CD4-positive, alpha-beta memory T cell (primary cell): ENCODE results near the gene FXYD5. TPM values are rescaled to one million over a fixed set of nuclear protein-coding genes. Genes with fewer than 3 reads are reported as not detected.

Experiments used
- CTCF ChIA-PET: fragments of 350-600 bp; sonication (Branson Sonifier 250); formaldehyde crosslinking; loops from one replicate; lab custom pipeline; 2021; ENCODE audit warnings: inconsistent platforms; ENCODE audit not compliant: partially characterized antibody; lab: Charles Lee
- POLR2A ChIA-PET: fragments of 350-600 bp; sonication (Branson Sonifier 250); formaldehyde crosslinking; loops from one replicate; lab custom pipeline; 2021; ENCODE audit not compliant: partially characterized antibody; lab: Charles Lee
- DNase-seq, 5 donors: peaks; one replicate each; pipeline versions ENCODE4 v3.0.0 to v3.0.0-alpha.2; 2020 to 2022; ENCODE audit warnings: mixed read lengths in 1 of 5
- H3K27ac ChIP-seq: one replicate; pipeline ENCODE4 v1.7.0; 2013; ENCODE audit warnings: low read depth, low read length
- H3K27me3 ChIP-seq: 2 replicates; pipeline ENCODE4 v1.7.0; 2013; ENCODE audit warnings: mild to moderate bottlenecking, low read length, moderate library complexity; ENCODE audit not compliant: insufficient read depth
- H3K36me3 ChIP-seq: 2 replicates; pipeline ENCODE4 v1.7.0; 2013; ENCODE audit warnings: mild to moderate bottlenecking, low read length, moderate library complexity; ENCODE audit not compliant: insufficient read depth
- H3K4me1 ChIP-seq: 2 replicates; pipeline ENCODE4 v1.7.0; 2013; ENCODE audit warnings: mild to moderate bottlenecking, low read length, moderate library complexity; ENCODE audit not compliant: insufficient read depth
- H3K4me3 ChIP-seq, 2 donors: one replicate each; pipeline ENCODE4 v1.7.0; 2013; ENCODE audit warnings: low read length in 2 of 2, mild to moderate bottlenecking in 1 of 2
- H3K9me3 ChIP-seq, 2 donors: one replicate each; pipeline ENCODE4 v1.7.0; 2013; ENCODE audit warnings: low read length in 2 of 2, control low read depth in 1 of 2; ENCODE audit not compliant: control insufficient read depth in 1 of 2
- H3K27ac Mint-ChIP-seq, 7 donors: one replicate each; pipeline ENCODE4 v1.8.0; 2020 to 2021; ENCODE audit warnings: mixed read lengths in 7 of 7, mild to moderate bottlenecking in 6 of 7, inconsistent platforms in 3 of 7, moderate library complexity in 3 of 7
- H3K27me3 Mint-ChIP-seq, 2 donors: one replicate each; pipeline ENCODE4 v1.8.0; 2020 to 2021; ENCODE audit warnings: mixed read lengths in 2 of 2
- H3K36me3 Mint-ChIP-seq, 2 donors: one replicate each; pipeline ENCODE4 v1.8.0; 2020 to 2021; ENCODE audit warnings: mixed read lengths in 2 of 2, inconsistent platforms in 1 of 2, mild to moderate bottlenecking in 1 of 2
- H3K4me1 Mint-ChIP-seq, 4 donors: one replicate each; pipeline ENCODE4 v1.8.0; 2020 to 2021; ENCODE audit warnings: mixed read lengths in 4 of 4, mild to moderate bottlenecking in 1 of 4
- H3K4me3 Mint-ChIP-seq, 8 donors: one replicate each; pipeline ENCODE4 v1.8.0; 2020 to 2021; ENCODE audit warnings: mixed read lengths in 8 of 8, mild to moderate bottlenecking in 7 of 8, moderate library complexity in 6 of 8, inconsistent platforms in 3 of 8
- H3K9me3 Mint-ChIP-seq, 8 donors: one replicate each; pipeline ENCODE4 v1.8.0; 2020 to 2021; ENCODE audit warnings: mixed read lengths in 8 of 8, mild to moderate bottlenecking in 5 of 8, inconsistent platforms in 3 of 8, moderate library complexity in 1 of 8
- intact Hi-C: fragments of 100-400 bp; cut with micrococcal nuclease; formaldehyde crosslinking; loops from one replicate; pipeline ENCODE4 v1.15.1; 2023
- polyA plus RNA-seq, 2 donors: library from polyadenylated mRNA; unstranded; fragments of 300-500 nt; fragmentation: Illumina TruSeq; gene quantifications; one replicate each; pipeline ENCODE4 v1.2.3, GENCODE V29; 2021
- total RNA-seq, 2 experiments: library from RNA; stranded (reverse); gene quantifications; one replicate each; pipeline ENCODE4 v1.2.3, GENCODE V29; 2021

The FXYD5 gene
- total and polyA plus RNA-seq, 4 experiments from 2014 or later = 452 to 833 (median 479) TPM

DNA sequence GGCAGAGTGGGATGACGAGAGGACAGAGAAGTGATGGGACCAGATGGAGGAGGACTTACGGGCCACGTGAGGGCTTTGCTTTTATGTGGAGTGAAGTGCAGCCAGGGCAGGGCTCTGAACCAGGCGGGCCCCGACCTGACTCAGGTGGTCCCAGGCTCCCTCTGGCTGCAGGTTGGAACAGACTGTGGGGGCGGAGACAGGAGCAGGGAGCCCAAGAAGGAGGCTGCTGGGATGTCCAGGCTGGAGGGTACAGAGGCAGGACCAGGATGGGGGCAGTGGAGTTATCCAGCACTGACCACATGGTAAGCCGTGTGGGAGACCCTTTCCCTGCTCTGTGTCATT is 2.1 kb downstream of the FXYD5 start:
- H3K4me3 Mint-ChIP-seq = peak overlapping the region; percentile 98 to 100 (median 99)
- H3K36me3 ChIP-seq = peaks cover 50% of the 10 kb centered on the region
- no peak for DNase-seq
- H3K9me3 ChIP-seq = no peaks in the 10 kb centered on the region
- POLR2A ChIA-PET = interaction anchor here (3.4 to 10.5 kb wide), 4 partner anchors 14 to 83 kb away, joined by 24 to 140 read pairs (median 118); partner anchors contain the start of gene FXYD7
- H3K9me3 Mint-ChIP-seq = no peaks in the 10 kb centered on the region
- CTCF ChIA-PET = interaction anchor here (2.8 kb wide), 1 partner anchor 15 kb away, joined by 8 read pairs; the partner anchor contains the start of gene FXYD7
- peaks cover 37 to 79% (median 51%) of the 10 kb centered on the region in 4 donors for H3K4me1 Mint-ChIP-seq
- H3K4me1 ChIP-seq = peaks cover 67% of the 10 kb centered on the region
- H3K27ac Mint-ChIP-seq = peak overlapping the region; percentile 98 to 99 (median 99)
- peaks cover 52 to 65% of the 10 kb centered on the region in 2 donors for H3K36me3 Mint-ChIP-seq
- no peaks in the 10 kb centered on the region for H3K27me3 Mint-ChIP-seq
- peak overlapping the region in 1 of 2 donors; percentile 91 for H3K4me3 ChIP-seq
- intact Hi-C loops = no loop called here
- peak overlapping the region; percentile 91 for H3K27ac ChIP-seq
- H3K27me3 ChIP-seq = no peaks in the 10 kb centered on the region

- CTCF ChIA-PET = interaction anchor here (1.1 to 2.8 kb wide), 3 partner anchors 16 to 33 kb away, joined by 3 to 8 read pairs (median 3); partner anchors contain the start of gene FXYD7
Observed at GRCh38 chr19:35157431-35157830, 2.9 kb downstream of the FXYD5 start.

DNA sequence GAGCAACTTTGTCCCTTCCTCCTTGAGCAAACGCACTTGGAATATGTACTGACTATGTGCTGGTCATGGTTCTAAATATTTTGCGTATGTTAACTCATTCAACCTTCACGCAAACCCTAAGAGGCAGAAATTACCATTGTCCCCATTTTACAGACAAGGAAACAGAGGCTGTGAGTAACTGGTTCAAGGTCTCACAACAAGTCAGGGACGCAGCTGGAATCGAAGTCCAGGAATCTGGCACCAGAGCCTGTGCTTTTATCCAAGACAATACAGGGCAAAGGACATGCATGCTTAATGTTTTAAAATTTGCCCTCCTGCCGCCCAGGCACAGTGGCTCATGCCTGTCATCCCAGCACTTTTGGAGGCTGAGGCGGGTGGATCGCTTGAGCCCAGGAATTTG is 5.1 kb downstream of the FXYD5 start:
- Histone ChIP-seq H3K9me3 (no peaks in the 10 kb centered on the region), H3K4me3 (no peak overlapping the region), H3K36me3 (peaks cover 77% of the 10 kb centered on the region), H3K27me3 (no peaks in the 10 kb centered on the region), H3K4me1 (peaks cover 76% of the 10 kb centered on the region), H3K27ac (no peak overlapping the region)
- H3K27ac Mint-ChIP-seq = peak overlapping the region in 4 of 7 donors; percentile 57 to 88 (median 76)
- peaks cover 82 to 91% of the 10 kb centered on the region in 2 donors for H3K36me3 Mint-ChIP-seq
- ChIA-PET POLR2A (interaction anchor here (0.7 to 10.5 kb wide), 6 partner anchors 14 to 82 kb away, joined by 3 to 140 read pairs (median 8); partner anchors contain the start of gene FXYD7), CTCF (interaction anchor here (0.8 to 1.6 kb wide), 3 partner anchors 9 to 18 kb away, joined by 3 to 7 read pairs (median 3); no protein-coding TSS in a partner anchor)
- intact Hi-C loops = no loop called here
- H3K4me3 Mint-ChIP-seq = peak overlapping the region in 1 of 8 donors; percentile 38
- no peak for DNase-seq
- peaks cover 30 to 87% (median 57%) of the 10 kb centered on the region in 4 donors for H3K4me1 Mint-ChIP-seq
- peaks cover 0 to 9% (median 3%) of the 10 kb centered on the region in 8 donors for H3K9me3 Mint-ChIP-seq
- H3K27me3 Mint-ChIP-seq = no peaks in the 10 kb centered on the region

More at GRCh38 chr19:35157431-35157830, 2.9 kb downstream of the FXYD5 start:
- Mint-ChIP-seq H3K27me3 (no peaks in the 10 kb centered on the region), H3K4me3 (peak overlapping the region in 7 of 8 donors; percentile 42 to 99 (median 98)), H3K4me1 (peaks cover 35 to 83% (median 50%) of the 10 kb centered on the region in 4 donors), H3K36me3 (peaks cover 60 to 73% of the 10 kb centered on the region in 2 donors), H3K27ac (peak overlapping the region; percentile 22 to 99 (median 98)), H3K9me3 (peaks cover 0 to 4% (median 2%) of the 10 kb centered on the region in 8 donors)
- Histone ChIP-seq H3K27ac (peak overlapping the region; percentile 91), H3K4me3 (no peak overlapping the region), H3K27me3 (no peaks in the 10 kb centered on the region), H3K4me1 (peaks cover 75% of the 10 kb centered on the region), H3K36me3 (peaks cover 58% of the 10 kb centered on the region), H3K9me3 (no peaks in the 10 kb centered on the region)
- POLR2A ChIA-PET = interaction anchor here (6.3 to 10.5 kb wide), 3 partner anchors 14 to 57 kb away, joined by 109 to 140 read pairs (median 126); partner anchors contain the start of gene FXYD7
- intact Hi-C loops = no loop called here
- DNase-seq = no peak

GRCh38 chr19:35160629-35161433 is 6.3 kb downstream of the FXYD5 start:
- H3K36me3 ChIP-seq = peaks cover 90% of the 10 kb centered on the region
- H3K9me3 ChIP-seq = peaks cover 0 to 3% of the 10 kb centered on the region in 2 donors
- H3K27ac Mint-ChIP-seq = peak overlapping the region; percentile 57 to 97 (median 82)
- CTCF ChIA-PET = interaction anchor here (0.9 kb wide), 1 partner anchor 19 kb away, joined by 4 read pairs; the partner anchor contains the start of gene FXYD7
- H3K27ac ChIP-seq = no peak overlapping the region
- H3K4me3 Mint-ChIP-seq = peak overlapping the region in 3 of 8 donors; percentile 11 to 15 (median 11)
- peaks cover 92% of the 10 kb centered on the region in 2 donors for H3K36me3 Mint-ChIP-seq
- DNase-seq = no peak
- intact Hi-C loops = no loop called here
- H3K4me3 ChIP-seq = no peak overlapping the region
- H3K9me3 Mint-ChIP-seq = peaks cover 0 to 17% (median 5%) of the 10 kb centered on the region in 8 donors
- peaks cover 31 to 85% (median 60%) of the 10 kb centered on the region in 4 donors for H3K4me1 Mint-ChIP-seq
- peaks cover 73% of the 10 kb centered on the region for H3K4me1 ChIP-seq
- no peaks in the 10 kb centered on the region for H3K27me3 Mint-ChIP-seq
- no peaks in the 10 kb centered on the region for H3K27me3 ChIP-seq
- POLR2A ChIA-PET = interaction anchor here (1.3 to 10.5 kb wide), 4 partner anchors 13 to 103 kb away, joined by 3 to 140 read pairs (median 18); partner anchors contain the start of gene FXYD7

GRCh38 chr19:35161434-35161743 is 6.9 kb downstream of the FXYD5 start:
- Mint-ChIP-seq H3K36me3 (peaks cover 92 to 93% of the 10 kb centered on the region in 2 donors), H3K9me3 (peaks cover 0 to 22% (median 10%) of the 10 kb centered on the region in 8 donors), H3K27ac (peak overlapping the region; percentile 50 to 97 (median 82)), H3K27me3 (no peaks in the 10 kb centered on the region), H3K4me1 (peaks cover 27 to 81% (median 57%) of the 10 kb centered on the region in 4 donors), H3K4me3 (peak overlapping the region in 1 of 8 donors; percentile 43)
- no peak for DNase-seq
- intact Hi-C loops = no loop called here
- Histone ChIP-seq H3K4me3 (no peak overlapping the region), H3K27me3 (no peaks in the 10 kb centered on the region), H3K4me1 (peaks cover 70% of the 10 kb centered on the region), H3K36me3 (peaks cover 95% of the 10 kb centered on the region), H3K27ac (no peak overlapping the region), H3K9me3 (peaks cover 0 to 8% of the 10 kb centered on the region in 2 donors)
- POLR2A ChIA-PET = interaction anchor here (1.3 to 10.5 kb wide), 5 partner anchors 8 to 102 kb away, joined by 3 to 140 read pairs (median 12); partner anchors contain the start of gene FXYD7
- CTCF ChIA-PET = interaction anchor here (0.9 to 1.4 kb wide), 2 partner anchors 19 to 28 kb away, joined by 3 to 4 read pairs; partner anchors contain the start of gene FXYD7

GRCh38 chr19:35162471-35163326 is 8.2 kb downstream of the FXYD5 start:
- ChIA-PET POLR2A (interaction anchor here (0.8 to 10.5 kb wide), 6 partner anchors 9 to 49 kb away, joined by 3 to 140 read pairs (median 10); partner anchors contain the start of gene FXYD7), CTCF (interaction anchor here (0.6 to 2.0 kb wide), 5 partner anchors 9 to 76 kb away, joined by 3 to 11 read pairs (median 3); no protein-coding TSS in a partner anchor)
- intact Hi-C loops = no loop called here
- peaks cover 0 to 26% (median 13%) of the 10 kb centered on the region in 8 donors for H3K9me3 Mint-ChIP-seq
- H3K4me3 ChIP-seq = no peak overlapping the region
- DNase-seq = no peak
- no peak overlapping the region for H3K27ac ChIP-seq
- no peaks in the 10 kb centered on the region for H3K27me3 Mint-ChIP-seq
- peaks cover 92% of the 10 kb centered on the region for H3K36me3 ChIP-seq
- peaks cover 0 to 8% of the 10 kb centered on the region in 2 donors for H3K9me3 ChIP-seq
- H3K36me3 Mint-ChIP-seq = peaks cover 96% of the 10 kb centered on the region in 2 donors
- peak overlapping the region in 1 of 8 donors; percentile 15 for H3K4me3 Mint-ChIP-seq
- peaks cover 31 to 81% (median 61%) of the 10 kb centered on the region in 4 donors for H3K4me1 Mint-ChIP-seq
- no peaks in the 10 kb centered on the region for H3K27me3 ChIP-seq
- H3K4me1 ChIP-seq = peaks cover 70% of the 10 kb centered on the region
- peak overlapping the region; percentile 36 to 88 (median 70) for H3K27ac Mint-ChIP-seq
